GM04503 (cell line): Measurements from ENCODE around the gene PITX1.
"Not testable (repeated sequence)": the region's sequence is repeated elsewhere in the genome, so short reads cannot be mapped to it uniquely, and the experiment has no call there.

Source experiments
- DNase-seq: peaks from one replicate; pipeline ENCODE4 v3.0.0-alpha.2; 2012; ENCODE audit warnings: low read depth

The PITX1 gene

GRCh38 chr5:135010502-135011354, 23.3 kb downstream of the PITX1 start:
- DNase-seq: no peak

- no peak for DNase-seq
Observed at GRCh38 chr5:135009736-135010501, 24.1 kb downstream of the PITX1 start.

- no peak for DNase-seq
Observed at GRCh38 chr5:135008981-135009735, 24.9 kb downstream of the PITX1 start.

- DNase-seq: no peak
Observed at GRCh38 chr5:135008556-135008955, 25.5 kb downstream of the PITX1 start.

GRCh38 chr5:135007749-135008363, 26.2 kb downstream of the PITX1 start:
- no peak for DNase-seq

GRCh38 chr5:135007305-135007704, 26.7 kb downstream of the PITX1 start:
- DNase-seq: no peak

- DNase-seq: no peak
Observed at GRCh38 chr5:135005076-135005475, 29.0 kb downstream of the PITX1 start.

GRCh38 chr5:135004376-135004775, 29.7 kb downstream of the PITX1 start:
- no peak for DNase-seq

GRCh38 chr5:134998068-134998467, 36.0 kb downstream of the PITX1 start:
- not testable (repeated sequence) for DNase-seq

GRCh38 chr5:134997015-134997414, 37.0 kb downstream of the PITX1 start:
- no peak for DNase-seq

- no peak for DNase-seq
Observed at GRCh38 chr5:134995850-134996402, 38.1 kb downstream of the PITX1 start.

- no peak for DNase-seq
Observed at GRCh38 chr5:134994560-134995156, 39.4 kb downstream of the PITX1 start.

GRCh38 chr5:134993161-134993560, 40.9 kb downstream of the PITX1 start:
- DNase-seq: no peak

GRCh38 chr5:134992148-134992547, 41.9 kb downstream of the PITX1 start:
- no peak for DNase-seq

- DNase-seq: not testable (repeated sequence)
Observed at GRCh38 chr5:134990183-134990582, 43.8 kb downstream of the PITX1 start.

GRCh38 chr5:134989266-134989830, 44.7 kb downstream of the PITX1 start:
- DNase-seq: no peak

GRCh38 chr5:134982230-134982629, 51.8 kb downstream of the PITX1 start:
- DNase-seq: no peak

- no peak for DNase-seq
Observed at GRCh38 chr5:134979416-134979815, 54.6 kb downstream of the PITX1 start.
